CD4-positive, alpha-beta T cell treated with Interleukin-15 for 1 hour (primary cell): ENCODE results near the gene ZBTB1.
A peak's percentile ranks its signal among the peaks of the same experiment; 100 is the strongest.

ENCODE experiments used
- DNase-seq: peaks from one replicate; pipeline ENCODE4 v3.0.0-alpha.2; 2020

ZBTB1 gene, protein sequence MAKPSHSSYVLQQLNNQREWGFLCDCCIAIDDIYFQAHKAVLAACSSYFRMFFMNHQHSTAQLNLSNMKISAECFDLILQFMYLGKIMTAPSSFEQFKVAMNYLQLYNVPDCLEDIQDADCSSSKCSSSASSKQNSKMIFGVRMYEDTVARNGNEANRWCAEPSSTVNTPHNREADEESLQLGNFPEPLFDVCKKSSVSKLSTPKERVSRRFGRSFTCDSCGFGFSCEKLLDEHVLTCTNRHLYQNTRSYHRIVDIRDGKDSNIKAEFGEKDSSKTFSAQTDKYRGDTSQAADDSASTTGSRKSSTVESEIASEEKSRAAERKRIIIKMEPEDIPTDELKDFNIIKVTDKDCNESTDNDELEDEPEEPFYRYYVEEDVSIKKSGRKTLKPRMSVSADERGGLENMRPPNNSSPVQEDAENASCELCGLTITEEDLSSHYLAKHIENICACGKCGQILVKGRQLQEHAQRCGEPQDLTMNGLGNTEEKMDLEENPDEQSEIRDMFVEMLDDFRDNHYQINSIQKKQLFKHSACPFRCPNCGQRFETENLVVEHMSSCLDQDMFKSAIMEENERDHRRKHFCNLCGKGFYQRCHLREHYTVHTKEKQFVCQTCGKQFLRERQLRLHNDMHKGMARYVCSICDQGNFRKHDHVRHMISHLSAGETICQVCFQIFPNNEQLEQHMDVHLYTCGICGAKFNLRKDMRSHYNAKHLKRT

GRCh38 chr14:64504310-64504896 lies at the start of gene ZBTB1:
Gene ZBTB1, plus strand, starts transcription at chr14:64504770. Its CDS starts 16,735 bp downstream, at chr14:64521505.
- DNase-seq, result peak; percentile 89

DNA sequence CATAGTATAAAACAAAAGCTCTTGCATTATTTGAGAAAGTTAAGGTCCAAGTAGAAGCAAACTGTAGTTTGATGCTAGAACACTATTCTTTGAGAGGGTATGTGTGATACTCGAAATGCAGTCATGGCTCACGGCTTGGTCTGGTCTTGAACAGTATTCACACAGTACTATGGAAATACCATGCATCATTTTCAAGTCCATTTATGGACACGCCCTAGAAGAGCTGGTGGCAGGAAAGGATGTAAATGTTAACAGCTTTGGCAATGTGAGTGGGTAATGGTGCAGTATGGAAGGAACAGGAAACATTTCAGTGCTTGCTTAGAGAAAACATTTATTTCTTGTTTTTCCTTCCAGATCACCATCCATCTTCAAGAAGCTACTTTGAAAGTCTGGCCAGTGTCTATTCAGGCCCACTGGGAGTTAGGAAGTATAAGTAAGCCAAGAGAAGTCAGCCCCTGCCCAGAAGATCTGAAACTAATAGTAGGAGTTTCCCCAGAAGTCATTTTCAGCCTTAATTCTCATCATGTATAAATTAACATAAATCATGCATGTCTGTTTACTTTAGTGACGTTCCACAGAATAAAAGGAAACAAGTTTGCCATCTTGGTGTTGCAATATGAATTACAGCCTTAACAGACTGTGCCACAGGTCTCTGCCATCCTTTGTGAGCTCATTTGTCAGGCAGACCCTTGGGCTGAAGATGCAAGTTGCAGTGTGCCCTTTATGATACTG lies 45.0 kb upstream of the ZBTB1 start:
- DNase-seq, result no peak

DNA sequence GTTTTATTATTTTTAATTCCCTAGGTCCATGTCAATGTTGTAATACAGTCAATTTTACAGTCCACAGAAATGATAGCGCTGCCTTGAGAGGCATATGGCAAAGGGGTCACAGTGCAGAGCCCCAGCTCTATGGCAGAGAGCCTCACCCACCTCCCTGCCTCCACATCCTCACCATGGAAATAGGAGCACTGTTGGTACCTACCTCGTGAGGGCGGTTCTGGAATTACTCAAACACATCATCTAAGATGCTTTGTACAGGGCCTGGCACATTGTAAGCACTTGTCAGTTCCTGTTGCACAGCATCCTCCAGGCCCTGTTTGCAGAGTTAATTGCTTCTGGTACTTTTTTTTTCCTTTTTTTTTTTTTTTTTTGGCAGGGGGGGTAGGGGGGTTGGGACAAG lies 43.3 kb upstream of the ZBTB1 start:
- no peak for DNase-seq

- no peak for DNase-seq
Observed at GRCh38 chr14:64463195-64463594, 41.4 kb upstream of the ZBTB1 start.

GRCh38 chr14:64463873-64464272 lies 40.7 kb upstream of the ZBTB1 start:
- DNase-seq, result no peak

- DNase-seq, result no peak
Observed at GRCh38 chr14:64464651-64465050, 39.9 kb upstream of the ZBTB1 start.

- DNase-seq, result peak; percentile 72
Observed at GRCh38 chr14:64465191-64465822, 39.3 kb upstream of the ZBTB1 start, which contains the start of gene AKAP5. Gene AKAP5, plus strand, starts transcription at chr14:64465499. Its CDS starts 2,896 bp downstream, at chr14:64468395.

- DNase-seq, result no peak
Observed at GRCh38 chr14:64465831-64466554, 38.6 kb upstream of the ZBTB1 start.

- no peak for DNase-seq
Observed at GRCh38 chr14:64467101-64467500, 37.5 kb upstream of the ZBTB1 start.

- DNase-seq, result no peak
Observed at GRCh38 chr14:64467566-64467965, 37.0 kb upstream of the ZBTB1 start.

DNA sequence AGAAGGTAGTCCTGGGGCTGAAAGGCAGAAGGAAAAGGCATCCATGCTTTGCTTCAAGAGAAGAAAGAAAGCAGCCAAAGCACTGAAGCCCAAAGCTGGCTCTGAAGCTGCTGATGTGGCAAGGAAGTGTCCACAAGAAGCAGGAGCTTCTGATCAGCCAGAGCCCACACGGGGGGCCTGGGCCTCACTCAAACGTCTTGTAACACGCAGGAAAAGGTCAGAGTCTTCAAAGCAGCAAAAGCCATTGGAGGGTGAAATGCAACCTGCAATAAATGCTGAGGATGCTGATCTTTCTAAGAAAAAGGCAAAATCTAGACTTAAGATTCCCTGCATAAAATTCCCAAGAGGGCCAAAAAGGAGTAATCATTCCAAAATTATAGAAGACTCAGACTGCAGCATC lies 36.1 kb upstream of the ZBTB1 start:
- no peak for DNase-seq

GRCh38 chr14:64474041-64474440 lies 30.5 kb upstream of the ZBTB1 start:
- DNase-seq, result no peak

DNA sequence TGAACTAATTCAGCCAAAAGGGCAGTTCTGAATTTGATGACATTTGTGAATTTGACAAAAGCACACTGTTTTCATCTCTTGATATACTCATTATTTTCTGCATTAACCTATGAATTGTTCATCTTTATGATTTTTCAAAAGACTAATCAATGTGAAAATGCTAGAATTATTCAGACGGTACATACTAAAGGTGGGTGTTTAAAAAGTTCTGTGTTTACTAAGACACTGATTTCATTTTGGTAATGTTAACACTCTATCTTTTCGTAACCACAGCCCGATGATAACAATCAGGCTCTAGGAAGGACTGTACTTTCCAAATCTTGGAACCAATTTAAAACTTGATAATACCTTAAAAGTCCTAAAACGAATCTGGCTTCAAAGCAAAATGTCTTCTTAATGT lies 29.9 kb upstream of the ZBTB1 start:
- DNase-seq, result no peak

DNA sequence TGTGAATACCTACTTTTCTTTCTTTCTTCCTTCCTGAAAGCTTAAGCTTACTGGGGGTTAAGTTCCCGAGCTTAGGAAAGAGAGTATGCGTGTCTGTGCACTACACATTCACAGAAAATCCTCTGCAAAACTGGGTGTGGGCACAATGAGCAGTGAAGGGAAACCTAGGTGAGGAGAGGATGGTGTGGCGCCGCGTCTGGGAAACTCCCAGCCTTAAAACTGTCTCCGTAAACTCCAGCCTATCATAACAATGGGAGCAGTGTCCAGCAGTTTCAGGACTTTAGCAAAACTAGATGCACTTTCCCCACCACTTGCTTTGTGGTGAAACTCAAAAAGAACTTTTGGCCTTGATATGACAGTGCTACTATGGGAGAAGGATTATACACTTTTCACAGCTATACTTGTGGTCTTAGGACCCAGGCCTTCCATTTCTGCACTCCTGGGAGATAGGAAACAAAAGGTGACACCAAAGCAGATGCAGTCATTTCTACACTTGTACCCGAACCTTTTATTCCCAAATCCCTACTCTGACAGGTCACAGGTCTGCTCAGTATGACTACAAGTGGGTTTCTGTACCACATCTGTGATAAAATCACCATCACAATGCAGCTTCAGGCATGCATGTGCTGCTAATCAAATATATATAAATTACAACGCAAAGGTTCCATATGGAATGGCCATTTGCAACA lies 28.8 kb upstream of the ZBTB1 start:
- DNase-seq, result no peak

DNA sequence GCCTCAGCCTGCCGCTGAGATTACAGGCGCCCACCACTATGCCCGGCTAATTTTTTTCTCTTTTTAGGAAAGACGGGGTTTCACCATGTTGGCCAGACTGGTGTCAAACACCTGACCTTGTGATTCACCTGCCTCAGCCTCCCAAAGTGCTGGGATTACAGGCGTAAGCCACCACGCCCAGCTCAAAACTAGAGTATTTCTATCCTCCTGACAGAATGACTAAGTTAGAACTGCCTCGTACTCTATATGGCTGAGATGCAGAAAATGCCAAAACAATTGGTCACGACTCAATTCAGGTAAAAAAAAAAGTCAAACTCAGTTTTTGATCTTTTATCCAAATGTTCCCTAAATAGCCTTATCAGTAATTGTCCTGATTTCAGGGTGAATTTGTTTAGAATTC lies 28.1 kb upstream of the ZBTB1 start:
- no peak for DNase-seq

DNA sequence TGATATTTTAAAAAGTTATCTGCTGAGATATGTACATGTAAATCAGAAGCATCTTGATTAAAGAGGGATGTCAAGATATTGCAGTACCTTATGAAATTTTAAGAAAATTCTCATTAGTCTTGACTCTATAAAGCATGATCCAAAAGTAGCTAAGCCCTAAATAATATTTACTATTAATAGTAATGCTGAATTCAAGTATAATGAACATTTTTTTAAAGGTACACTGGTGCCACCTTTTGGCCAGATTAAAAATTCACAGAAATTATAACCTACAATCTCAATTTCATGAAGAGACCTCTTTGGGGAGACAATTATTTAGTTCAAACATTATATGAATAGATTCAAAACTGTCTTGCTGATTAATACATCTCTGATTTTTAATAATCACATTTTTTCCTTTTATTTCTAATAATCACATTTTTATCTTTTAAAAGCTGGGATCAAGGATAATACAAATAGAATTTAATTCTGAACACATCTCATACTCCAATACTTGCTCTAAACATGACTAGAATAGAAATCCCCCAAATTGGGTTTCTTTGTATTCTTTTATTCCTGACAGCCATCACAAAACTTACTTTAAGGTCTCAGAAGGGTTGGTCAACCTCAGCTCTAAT lies 25.8 kb upstream of the ZBTB1 start:
- no peak for DNase-seq

DNA sequence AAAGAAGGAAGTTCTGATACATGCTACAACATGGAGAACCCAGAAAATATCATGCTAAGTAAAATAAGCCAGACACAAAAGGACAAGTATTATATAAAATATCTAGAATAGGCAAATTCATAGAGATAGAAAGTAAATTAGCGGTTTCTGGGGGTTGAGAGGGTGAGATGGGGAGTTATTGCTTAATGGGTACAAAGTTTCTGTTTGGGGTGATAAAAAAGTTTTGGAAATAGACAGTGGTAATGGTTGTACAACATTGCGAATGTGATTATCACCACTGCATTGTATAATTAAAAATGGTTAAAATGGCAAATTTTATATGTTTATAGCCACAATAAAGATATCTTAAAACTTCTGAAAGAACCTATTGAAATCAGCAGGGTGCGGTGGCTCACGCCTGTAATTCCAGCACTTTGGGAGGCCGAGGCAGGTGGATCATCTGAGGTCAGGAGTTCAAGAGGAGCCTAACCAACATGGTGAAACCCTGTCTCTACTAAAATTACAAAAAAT lies 15.9 kb upstream of the ZBTB1 start:
- no peak for DNase-seq

DNA sequence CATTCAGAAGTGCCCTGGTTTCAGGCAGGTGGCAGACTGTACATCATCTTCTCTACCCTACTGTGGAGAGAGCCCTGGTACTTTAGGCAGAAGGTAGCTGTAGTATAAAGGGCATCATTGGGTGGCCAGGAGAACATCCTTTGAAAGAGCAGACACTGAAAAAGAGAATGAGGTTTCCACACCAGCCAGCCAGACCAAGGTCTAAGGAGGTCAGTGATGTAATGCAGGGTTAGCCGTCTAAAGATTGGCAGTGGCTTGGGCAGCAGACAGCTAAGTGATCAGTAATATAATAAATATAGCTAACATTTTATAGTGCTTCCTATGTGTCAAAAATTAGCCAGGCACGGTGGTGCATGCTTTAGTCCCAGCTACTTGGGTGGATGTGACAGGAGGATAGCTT lies 12.9 kb upstream of the ZBTB1 start:
- no peak for DNase-seq

DNA sequence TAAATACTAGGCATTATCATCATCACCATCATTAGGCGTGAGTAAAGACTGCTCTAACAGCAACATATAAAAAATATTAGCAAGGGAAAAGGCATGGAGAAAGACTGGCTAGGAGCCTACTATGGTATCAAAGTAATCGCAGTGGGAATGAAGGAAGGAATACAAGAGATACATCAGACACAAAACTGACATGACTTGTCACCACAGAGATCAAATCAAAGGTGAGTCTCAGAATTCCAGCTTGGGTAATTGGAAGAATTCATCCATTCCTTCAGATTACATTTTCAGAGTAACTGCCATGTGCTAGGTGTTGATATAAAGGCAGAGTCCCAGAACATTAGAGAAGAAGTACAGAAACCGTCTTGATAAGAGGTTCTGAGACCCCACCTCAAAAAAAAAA lies 11.1 kb upstream of the ZBTB1 start:
- DNase-seq, result no peak

- DNase-seq, result no peak
Observed at GRCh38 chr14:64495252-64495651, 9.3 kb upstream of the ZBTB1 start.

DNA sequence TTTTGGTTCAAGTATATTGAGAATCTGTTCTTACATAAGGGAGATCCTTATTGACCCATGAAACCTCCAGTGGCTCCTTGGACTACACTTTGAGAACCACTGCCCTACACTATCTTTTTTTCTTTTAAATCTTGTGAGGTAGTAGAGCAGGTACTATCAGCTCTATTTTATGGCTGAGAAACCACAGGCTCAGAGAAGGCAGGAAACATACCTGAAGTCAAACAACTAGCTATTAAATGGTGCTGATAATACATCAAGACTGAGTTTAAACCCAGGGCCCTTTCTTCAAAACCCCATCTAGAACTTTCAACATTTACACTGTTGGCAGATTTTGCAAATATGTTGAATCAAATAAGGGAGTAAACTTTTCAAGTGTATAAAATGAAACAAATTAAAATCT lies 7.8 kb upstream of the ZBTB1 start:
- DNase-seq, result no peak
